IMR-90 (cell line): ENCODE measurements around the gene DTX3. TPM values are rescaled to one million over a fixed set of nuclear protein-coding genes. Genes with fewer than 3 reads are reported as not detected.

Experiments
- ATAC-seq: fragments of 200-7000 bp; cut with Tn5 transposase; 2 replicates; pipeline ENCODE4 v1.9.1; 2020; ENCODE audit warnings: low read depth, mild to moderate bottlenecking, moderate library complexity
- BruUV-seq: library from RNA; stranded (reverse); fragments of 400-500 nt; replicated peaks from 2 replicates; lab custom pipeline; 2021; lab: Mats Ljungman, UMichigan
- CTCF ChIA-PET: fragments of 300-600 bp; formaldehyde crosslinking; extraction: SDS; loops from one replicate; lab custom pipeline; 2021; ENCODE audit warnings: antibody characterized with exemption; lab: Yijun Ruan, JAX
- POLR2A ChIA-PET: fragments of 300-600 bp; sonication (Branson Sonifier 250); formaldehyde crosslinking; loops from one replicate; lab custom pipeline; 2022; ENCODE audit warnings: antibody characterized with exemption; ENCODE audit not compliant: unreplicated experiment; lab: Charles Lee
- DNase-seq: peaks from one replicate; pipeline ENCODE4 v3.0.0; 2013
- H2AFZ ChIP-seq: replicated peaks from 2 replicates; pipeline ENCODE3; 2013; ENCODE audit warnings: low read length, mild to moderate bottlenecking; ENCODE audit not compliant: poor library complexity
- H2AK5ac ChIP-seq: 2 replicates; pipeline ENCODE4 v1.6.1; 2013; ENCODE audit warnings: low read depth, low read length, inconsistent platforms
- H2AK9ac ChIP-seq: replicated peaks from 2 replicates; pipeline ENCODE3; 2013; ENCODE audit warnings: mild to moderate bottlenecking, low read depth, low read length, moderate library complexity; ENCODE audit not compliant: poor library complexity
- H2BK120ac ChIP-seq: 2 replicates; pipeline ENCODE4 v1.6.1; 2013; ENCODE audit warnings: low read depth, low read length, inconsistent platforms
- H2BK15ac ChIP-seq: 3 replicates; pipeline ENCODE4 v1.6.1; 2013; ENCODE audit warnings: low read depth, low read length, inconsistent platforms
- H2BK20ac ChIP-seq: 2 replicates; pipeline ENCODE4 v1.6.1; 2013; ENCODE audit warnings: low read depth, mild to moderate bottlenecking, inconsistent platforms, low read length, moderate library complexity
- H2BK5ac ChIP-seq: 2 replicates; pipeline ENCODE4 v1.6.1; 2013; ENCODE audit warnings: mild to moderate bottlenecking, low read depth, low read length, inconsistent platforms; ENCODE audit not compliant: poor library complexity, severe bottlenecking
- H3K14ac ChIP-seq: replicated peaks from 2 replicates; pipeline ENCODE4 v1.6.1; 2013; ENCODE audit warnings: low read depth, low read length, inconsistent platforms
- H3K18ac ChIP-seq: 2 replicates; pipeline ENCODE4 v1.6.1; 2013; ENCODE audit warnings: low read depth, low read length, control low read depth
- H3K23ac ChIP-seq: 2 replicates; pipeline ENCODE4 v1.6.1; 2013; ENCODE audit warnings: low read depth, low read length, inconsistent platforms
- H3K27ac ChIP-seq: 2 replicates; pipeline ENCODE4 v1.5.1; 2013; ENCODE audit warnings: mild to moderate bottlenecking, control low read depth, low read length; ENCODE audit not compliant: insufficient read depth
- H3K27me3 ChIP-seq: 2 replicates; pipeline ENCODE4 v1.6.1; 2013; ENCODE audit warnings: low read length; ENCODE audit not compliant: control insufficient read depth, insufficient read depth
- H3K36me3 ChIP-seq: 2 replicates; pipeline ENCODE4 v1.6.1; 2013; ENCODE audit warnings: low read length, mixed read lengths; ENCODE audit not compliant: control insufficient read depth, insufficient read depth
- H3K4ac ChIP-seq: 2 replicates; pipeline ENCODE4 v1.6.1; 2013; ENCODE audit warnings: low read depth, low read length, inconsistent platforms
- H3K4me1 ChIP-seq: 2 replicates; pipeline ENCODE4 v1.6.1; 2013; ENCODE audit warnings: low read length, mixed read lengths; ENCODE audit not compliant: control insufficient read depth, insufficient read depth
- H3K4me2 ChIP-seq: 2 replicates; pipeline ENCODE4 v1.6.1; 2013; ENCODE audit warnings: low read depth, mild to moderate bottlenecking, control low read depth, low read length, moderate library complexity
- H3K4me3 ChIP-seq: 2 replicates; pipeline ENCODE4 v1.5.1; 2013; ENCODE audit warnings: low read depth, mild to moderate bottlenecking, control low read depth, low read length, moderate library complexity; ENCODE audit not compliant: insufficient read depth
- H3K56ac ChIP-seq: 2 replicates; pipeline ENCODE4 v1.6.1; 2013; ENCODE audit warnings: low read length, inconsistent platforms; ENCODE audit not compliant: insufficient read depth; ENCODE audit errors: extremely low read depth
- H3K79me1 ChIP-seq, 2 experiments: 2 replicates each; pipeline ENCODE4 v1.6.1; 2013; ENCODE audit warnings: low read length in 2 of 2, inconsistent platforms in 1 of 2, low read depth in 1 of 2
- H3K9ac ChIP-seq: 2 replicates; pipeline ENCODE4 v1.6.1; 2013; ENCODE audit warnings: low read depth, low read length, control low read depth
- H3K9me1 ChIP-seq: 2 replicates; pipeline ENCODE4 v1.6.1; 2013; ENCODE audit warnings: low read length, inconsistent platforms; ENCODE audit not compliant: insufficient read depth
- H3K9me3 ChIP-seq: 2 replicates; pipeline ENCODE4 v1.6.1; 2013; ENCODE audit warnings: low read length; ENCODE audit not compliant: control insufficient read depth, insufficient read depth
- H4K20me1 ChIP-seq: 2 replicates; pipeline ENCODE4 v1.6.1; 2013; ENCODE audit warnings: low read length, inconsistent platforms; ENCODE audit not compliant: insufficient read depth
- H4K5ac ChIP-seq: 2 replicates; pipeline ENCODE4 v1.6.1; 2013; ENCODE audit warnings: mild to moderate bottlenecking, low read depth, low read length, control low read depth
- H4K8ac ChIP-seq, 2 experiments: 2 replicates each; pipeline ENCODE4 v1.6.1; 2013; ENCODE audit warnings: low read depth in 2 of 2, low read length in 2 of 2, control low read depth in 1 of 2, inconsistent platforms in 1 of 2
- H4K91ac ChIP-seq: 2 replicates; pipeline ENCODE4 v1.6.1; 2013; ENCODE audit warnings: low read depth, low read length, inconsistent platforms; ENCODE audit not compliant: insufficient read depth
- BHLHE40 ChIP-seq: fragments of 150-350 bp; IDR thresholded peaks from 2 replicates; pipeline ENCODE4 v1.6.1; 2016; ENCODE audit warnings: mild to moderate bottlenecking, low read depth, low read length
- CEBPB ChIP-seq: IDR thresholded peaks from 2 replicates; pipeline ENCODE4 v1.6.1; 2012; ENCODE audit warnings: low read depth, low read length, improper control_type of control experiment
- CHD1 ChIP-seq: IDR thresholded peaks from 2 replicates; pipeline ENCODE4 v1.6.1; 2012; ENCODE audit warnings: low read depth, low read length, improper control_type of control experiment
- FOS ChIP-seq: fragments of 150-350 bp; IDR thresholded peaks from 2 replicates; pipeline ENCODE4 v1.6.1; 2016; ENCODE audit warnings: low read depth, low read length
- MAZ ChIP-seq: IDR thresholded peaks from 2 replicates; pipeline ENCODE4 v1.6.1; 2012; ENCODE audit warnings: low read depth, mild to moderate bottlenecking, low read length, improper control_type of control experiment, moderate library complexity, borderline replicate concordance
- MXI1 ChIP-seq: IDR thresholded peaks from 2 replicates; pipeline ENCODE4 v1.6.1; 2012; ENCODE audit warnings: low read depth, mild to moderate bottlenecking, low read length, moderate library complexity, borderline replicate concordance
- NFE2L2 ChIP-seq: fragments of 150-350 bp; IDR thresholded peaks from 2 replicates; pipeline ENCODE4 v1.6.1; 2016; ENCODE audit warnings: low read depth, mild to moderate bottlenecking, low read length
- POLR2A ChIP-seq: IDR thresholded peaks from 2 replicates; pipeline ENCODE4 v1.6.1; 2012; ENCODE audit warnings: mild to moderate bottlenecking, low read depth, low read length
- RCOR1 ChIP-seq: IDR thresholded peaks from 2 replicates; pipeline ENCODE4 v1.6.1; 2012; ENCODE audit warnings: mild to moderate bottlenecking, low read length, improper control_type of control experiment; ENCODE audit not compliant: insufficient replicate concordance
- RFX5 ChIP-seq: IDR thresholded peaks from 2 replicates; pipeline ENCODE4 v1.8.0; 2012; ENCODE audit warnings: low read depth, mild to moderate bottlenecking, low read length, moderate library complexity
- SMC3 ChIP-seq: fragments of 150-350 bp; IDR thresholded peaks from 2 replicates; pipeline ENCODE4 v1.6.1; 2016; ENCODE audit warnings: low read depth, mild to moderate bottlenecking, antibody characterized with exemption, low read length, moderate library complexity
- WGBS, 2 experiments: methylation state at CpG; one replicate each; pipeline versions ENCODE4 v1.1.5 to v1.1.7; 2013; ENCODE audit warnings: missing lambda C conversion rate in 2 of 2; ENCODE audit not compliant: insufficient read length in 1 of 2; ENCODE audit errors: extremely low coverage in 2 of 2; 5-methylcytosine and 5-hydroxymethylcytosine counted together
- dilution Hi-C: fragments of 300-500 bp; cut with HindIII; formaldehyde crosslinking; loops from one replicate; pipeline ENCODE4 v1.14.3; 2018; ENCODE audit warnings: low sequenced_read_pairs; ENCODE audit not compliant: unreplicated experiment
- in situ Hi-C: fragments of 300-500 bp; cut with MboI; formaldehyde crosslinking; loops from 3 replicates; pipeline ENCODE4 v1.14.3; 2019; ENCODE audit warnings: low sequenced_read_pairs, inconsistent platforms, mixed read lengths
- intact Hi-C: fragments of 100-400 bp; cut with micrococcal nuclease; formaldehyde crosslinking; loops from 2 replicates; pipeline ENCODE4 v1.10.0; 2022
- polyA plus RNA-seq, 3 experiments: library from polyadenylated mRNA; depleted of rRNA; stranded (reverse); fragments of >200 nt; gene quantifications; 2 replicates each; pipeline ENCODE4 v1.2.3, GENCODE V29; 2012; ENCODE audit warnings: low replicate concordance in 1 of 3
- total RNA-seq: library from RNA; depleted of rRNA; stranded (reverse); fragments of >200 nt; gene quantifications from 2 replicates; pipeline ENCODE4 v1.2.3, GENCODE V29; 2012
- TF ChIP-seq, protein P1 (sequence below): fragments of 150-350 bp; IDR thresholded peaks from 2 replicates; pipeline ENCODE4 v1.6.1; 2017; ENCODE audit warnings: mild to moderate bottlenecking, antibody characterized with exemption, low read length, low read depth
- TF ChIP-seq, protein P2 (sequence below): conservative IDR thresholded peaks from 2 replicates; pipeline ENCODE4 v1.5.1; 2012; ENCODE audit warnings: mild to moderate bottlenecking, low read depth, low read length, improper control_type of control experiment

Gene DTX3
- total and polyA plus RNA-seq, 2 of the 4 experiments (the other 2 are of a cell fraction) = 2.9 to 14.6 TPM

DNA sequence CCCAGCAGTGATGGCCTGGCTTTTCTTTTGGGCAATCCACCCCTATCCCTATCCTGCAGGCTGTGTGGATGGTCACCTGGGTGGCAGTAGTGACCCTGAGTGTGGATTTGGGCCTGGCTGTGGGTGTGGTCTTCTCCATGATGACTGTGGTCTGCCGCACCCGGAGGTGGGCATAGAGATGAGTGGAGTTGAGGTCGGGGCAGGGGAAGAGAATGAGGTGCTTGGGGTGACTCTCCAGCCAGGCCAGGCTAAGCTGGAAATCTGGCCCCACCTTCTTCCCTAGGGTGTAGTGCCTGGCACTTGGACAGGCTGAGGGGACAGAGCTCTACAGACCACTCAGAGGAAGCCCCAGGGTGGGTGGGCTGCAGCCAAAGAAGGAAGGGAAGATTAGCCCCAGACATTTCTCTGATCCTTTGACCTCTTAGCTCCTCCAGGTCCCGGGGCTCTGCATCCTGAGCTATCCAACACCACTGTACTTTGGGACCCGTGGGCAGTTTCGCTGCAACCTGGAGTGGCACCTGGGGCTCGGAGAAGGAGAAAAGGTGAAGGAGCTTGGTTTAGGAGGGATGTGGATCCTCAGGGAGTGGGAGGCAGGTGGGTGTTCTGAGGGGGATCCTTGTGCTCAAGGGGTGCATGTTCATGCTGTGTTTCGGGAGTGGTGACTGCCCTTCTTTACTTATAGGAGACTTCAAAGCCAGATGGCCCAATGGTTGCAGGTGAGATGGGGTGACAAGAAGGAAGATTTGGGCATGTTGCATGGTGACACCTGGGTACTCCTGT is 20.0 kb downstream of the DTX3 start (continued):
- TF ChIP-seq CEBPB (no peak), BHLHE40 (no peak)

DNA sequence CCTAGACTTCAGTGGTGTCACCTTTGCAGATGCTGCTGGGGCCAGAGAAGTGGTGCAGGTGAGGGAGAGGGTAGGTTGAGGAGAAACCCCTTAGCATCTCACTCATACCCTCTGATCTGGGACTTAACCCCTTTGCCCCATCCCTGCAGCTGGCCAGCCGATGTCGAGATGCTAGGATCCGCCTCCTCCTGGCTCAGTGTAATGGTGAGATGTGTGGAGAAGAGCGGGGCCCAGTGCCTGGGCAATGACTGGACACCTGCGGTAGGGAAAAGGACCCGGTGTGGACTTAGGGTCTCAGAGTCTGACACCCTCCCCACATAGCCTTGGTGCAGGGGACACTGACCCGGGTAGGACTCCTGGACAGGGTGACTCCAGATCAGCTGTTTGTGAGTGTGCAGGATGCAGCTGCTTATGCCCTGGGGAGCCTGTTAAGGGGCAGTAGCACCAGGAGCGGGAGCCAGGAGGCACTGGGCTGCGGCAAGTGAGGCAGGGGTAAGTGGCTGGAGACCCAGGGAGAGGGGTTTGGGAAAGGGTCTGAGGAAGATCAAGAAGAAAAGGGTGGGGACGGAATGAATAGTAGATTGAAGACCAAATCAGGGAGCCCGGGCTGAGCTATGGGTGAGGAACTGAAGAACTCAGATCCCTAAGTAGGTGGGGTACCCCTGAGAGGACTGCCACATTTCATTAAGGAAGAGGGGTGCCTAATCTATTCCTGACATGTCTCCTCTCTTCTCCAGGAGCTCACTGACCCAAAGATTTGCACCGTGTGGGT is 20.8 kb downstream of the DTX3 start:
- no peak overlapping the region for H4K8ac ChIP-seq
- ChIA-PET CTCF (interaction anchor here (1.7 kb wide), 1 partner anchor 42 kb away, joined by 5 read pairs; no protein-coding TSS in a partner anchor), POLR2A (no interaction called here)
- H3K36me3 ChIP-seq = peaks cover 2% of the 10 kb centered on the region; the same call in 1 of the 2 replicates
- no peak overlapping the region for H2AK5ac ChIP-seq
- H3K9ac ChIP-seq = no peak overlapping the region
- H3K4ac ChIP-seq = no peak overlapping the region
- no peak overlapping the region for H2BK120ac ChIP-seq
- H3K9me1 ChIP-seq = peaks cover 4% of the 10 kb centered on the region; the same call in 1 of the 2 replicates
- H3K79me1 ChIP-seq = no peaks in the 10 kb centered on the region
- WGBS, 2 experiments = 92% methylated on average over 2 of the region's 12 CpGs; no CpG with 5 or more reads in 1 of the 2 experiments
- no peaks in the 10 kb centered on the region; the same call in 1 of the 2 replicates for H3K4me1 ChIP-seq
- H2AFZ ChIP-seq = no peak overlapping the region
- BruUV-seq = no TSS peak
- H4K91ac ChIP-seq = no peak overlapping the region
- no peak overlapping the region for H3K4me2 ChIP-seq
- H3K27ac ChIP-seq = no peak overlapping the region
- in situ Hi-C loops (no loop called here), dilution Hi-C loops (no loop called here), intact Hi-C loops (no loop called here)
- peaks cover 4% of the 10 kb centered on the region; the same call in 1 of the 2 replicates for H4K20me1 ChIP-seq
- ATAC-seq (no peak), DNase-seq (no peak)
- H2BK15ac ChIP-seq = no peak overlapping the region
- TF ChIP-seq, protein P1, sequence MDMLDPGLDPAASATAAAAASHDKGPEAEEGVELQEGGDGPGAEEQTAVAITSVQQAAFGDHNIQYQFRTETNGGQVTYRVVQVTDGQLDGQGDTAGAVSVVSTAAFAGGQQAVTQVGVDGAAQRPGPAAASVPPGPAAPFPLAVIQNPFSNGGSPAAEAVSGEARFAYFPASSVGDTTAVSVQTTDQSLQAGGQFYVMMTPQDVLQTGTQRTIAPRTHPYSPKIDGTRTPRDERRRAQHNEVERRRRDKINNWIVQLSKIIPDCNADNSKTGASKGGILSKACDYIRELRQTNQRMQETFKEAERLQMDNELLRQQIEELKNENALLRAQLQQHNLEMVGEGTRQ = no peak
- no peak for TF ChIP-seq MAZ
- no peak for TF ChIP-seq POLR2A
- no peak for TF ChIP-seq FOS
- TF ChIP-seq MXI1 = no peak
- TF ChIP-seq, protein P2, sequence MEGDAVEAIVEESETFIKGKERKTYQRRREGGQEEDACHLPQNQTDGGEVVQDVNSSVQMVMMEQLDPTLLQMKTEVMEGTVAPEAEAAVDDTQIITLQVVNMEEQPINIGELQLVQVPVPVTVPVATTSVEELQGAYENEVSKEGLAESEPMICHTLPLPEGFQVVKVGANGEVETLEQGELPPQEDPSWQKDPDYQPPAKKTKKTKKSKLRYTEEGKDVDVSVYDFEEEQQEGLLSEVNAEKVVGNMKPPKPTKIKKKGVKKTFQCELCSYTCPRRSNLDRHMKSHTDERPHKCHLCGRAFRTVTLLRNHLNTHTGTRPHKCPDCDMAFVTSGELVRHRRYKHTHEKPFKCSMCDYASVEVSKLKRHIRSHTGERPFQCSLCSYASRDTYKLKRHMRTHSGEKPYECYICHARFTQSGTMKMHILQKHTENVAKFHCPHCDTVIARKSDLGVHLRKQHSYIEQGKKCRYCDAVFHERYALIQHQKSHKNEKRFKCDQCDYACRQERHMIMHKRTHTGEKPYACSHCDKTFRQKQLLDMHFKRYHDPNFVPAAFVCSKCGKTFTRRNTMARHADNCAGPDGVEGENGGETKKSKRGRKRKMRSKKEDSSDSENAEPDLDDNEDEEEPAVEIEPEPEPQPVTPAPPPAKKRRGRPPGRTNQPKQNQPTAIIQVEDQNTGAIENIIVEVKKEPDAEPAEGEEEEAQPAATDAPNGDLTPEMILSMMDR = no peak
- TF ChIP-seq SMC3 = no peak
- no peak for TF ChIP-seq RFX5
- no peak for TF ChIP-seq RCOR1
- no peak for TF ChIP-seq CHD1
- TF ChIP-seq BHLHE40 = no peak
- no peak for TF ChIP-seq NFE2L2
- H4K5ac ChIP-seq = no peak overlapping the region
- no peak overlapping the region for H2BK20ac ChIP-seq
- peaks cover 78% of the 10 kb centered on the region for H3K27me3 ChIP-seq
- H2AK9ac ChIP-seq = no peak overlapping the region
- no peak overlapping the region for H3K18ac ChIP-seq
- no peaks in the 10 kb centered on the region for H3K9me3 ChIP-seq
- H3K56ac ChIP-seq = no peak overlapping the region
- no peak overlapping the region for H3K14ac ChIP-seq
- H3K23ac ChIP-seq = no peak overlapping the region; the same call in 1 of the 2 replicates
- no peak overlapping the region for H2BK5ac ChIP-seq
- no peak overlapping the region for H3K4me3 ChIP-seq
